SU-DHL-6 (cell line): Measurements from ENCODE around the gene ARL15.

Experiments used
- H2AFZ ChIP-seq: fragments of 200-600 bp; sonication (generic); 2 replicates; pipeline ENCODE4 v1.6.1; 2014; ENCODE audit warnings: low read depth, mild to moderate bottlenecking, moderate library complexity, mixed read lengths, antibody characterized with exemption, low read length; ENCODE audit not compliant: severe bottlenecking
- H3F3A ChIP-seq: fragments of 200-600 bp; shearing (Covaris generic); 2 replicates; pipeline ENCODE4 v1.6.0; 2016; ENCODE audit warnings: antibody characterized with exemption, mild to moderate bottlenecking; ENCODE audit not compliant: insufficient read depth
- H3K27ac ChIP-seq: fragments of 200-600 bp; sonication (generic); 2 replicates; pipeline ENCODE4 v1.5.1; 2016; ENCODE audit warnings: low read depth, mild to moderate bottlenecking, low read length, moderate library complexity, mixed read lengths
- H3K27me3 ChIP-seq: fragments of 200-600 bp; sonication (generic), shearing (Covaris generic); 2 replicates; pipeline ENCODE4 v1.6.0; 2014; ENCODE audit warnings: mild to moderate bottlenecking, low read length
- H3K36me3 ChIP-seq: fragments of 200-600 bp; sonication (generic); 2 replicates; pipeline ENCODE4 v1.6.1; 2014; ENCODE audit warnings: mild to moderate bottlenecking, low read length, mixed read lengths
- H3K4me2 ChIP-seq: fragments of 300-600, 200-600 bp; shearing (Covaris generic), sonication (generic); 2 replicates; pipeline ENCODE4 v1.6.0; 2014; ENCODE audit warnings: low read length, low read depth, mild to moderate bottlenecking; ENCODE audit not compliant: poor library complexity, severe bottlenecking
- H3K4me3 ChIP-seq: fragments of 200-600 bp; sonication (generic); 2 replicates; pipeline ENCODE4 v1.5.1; 2014; ENCODE audit warnings: antibody characterized with exemption, low read length, mild to moderate bottlenecking, mixed read lengths; ENCODE audit not compliant: insufficient read depth, poor library complexity, severe bottlenecking
- H3K79me2 ChIP-seq: fragments of 200-600 bp; sonication (generic); 2 replicates; pipeline ENCODE4 v1.6.1; 2014; ENCODE audit warnings: mild to moderate bottlenecking, low read length, moderate library complexity; ENCODE audit not compliant: insufficient read depth
- H3K9ac ChIP-seq: fragments of 200-600 bp; sonication (generic); 2 replicates; pipeline ENCODE4 v1.7.0; 2014; ENCODE audit warnings: mild to moderate bottlenecking, low read length
- H3K9me2 ChIP-seq: fragments of 200-600 bp; sonication (generic); replicated peaks from 2 replicates; pipeline ENCODE4 v1.6.1; 2014; ENCODE audit warnings: low read length; ENCODE audit not compliant: insufficient read depth
- H3K9me3 ChIP-seq: fragments of 200-600 bp; sonication (generic); 2 replicates; pipeline ENCODE4 v1.6.1; 2014; ENCODE audit warnings: low read length, mixed read lengths; ENCODE audit not compliant: insufficient read depth
- H4K20me1 ChIP-seq: fragments of 200-600 bp; sonication (generic); 2 replicates; pipeline ENCODE4 v1.6.1; 2014; ENCODE audit warnings: low read depth, mild to moderate bottlenecking, antibody characterized with exemption, low read length, moderate library complexity, mixed read lengths
- EZH2phosphoT487 ChIP-seq: fragments of 200-600 bp; sonication (generic), shearing (Covaris generic); conservative IDR thresholded peaks from 2 replicates; pipeline ENCODE4 v1.6.1; 2018; ENCODE audit warnings: mild to moderate bottlenecking, antibody characterized with exemption, low read length, moderate library complexity, mixed read lengths
- TF ChIP-seq, protein P1 (sequence below): fragments of 200-600 bp; sonication (generic); IDR thresholded peaks from one replicate; pipeline ENCODE4 v1.5.1; 2017; ENCODE audit warnings: antibody characterized with exemption, mild to moderate bottlenecking, low read length, moderate library complexity; ENCODE audit not compliant: insufficient read depth, poor library complexity, severe bottlenecking

ARL15 gene

DNA sequence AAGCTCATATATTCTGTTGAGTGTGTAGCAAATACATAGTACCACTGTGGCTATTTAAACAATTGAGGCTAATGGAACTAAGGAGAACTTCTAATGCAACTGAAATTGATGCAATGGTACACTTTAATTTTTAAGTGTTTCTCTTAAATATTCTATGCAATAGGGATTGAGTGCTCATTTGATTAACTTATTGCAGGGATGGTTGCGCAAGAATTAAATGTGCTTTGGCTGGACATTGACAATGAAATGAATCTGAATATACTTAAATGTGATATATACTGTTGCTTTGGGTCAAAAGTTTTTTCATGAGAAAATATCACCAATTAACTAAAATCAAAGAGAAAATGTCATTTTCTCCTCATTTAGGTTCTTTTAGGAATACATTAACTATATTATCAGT lies 227.1 kb downstream of the ARL15 start:
- no peak for TF ChIP-seq EZH2phosphoT487
- TF ChIP-seq, protein P1, sequence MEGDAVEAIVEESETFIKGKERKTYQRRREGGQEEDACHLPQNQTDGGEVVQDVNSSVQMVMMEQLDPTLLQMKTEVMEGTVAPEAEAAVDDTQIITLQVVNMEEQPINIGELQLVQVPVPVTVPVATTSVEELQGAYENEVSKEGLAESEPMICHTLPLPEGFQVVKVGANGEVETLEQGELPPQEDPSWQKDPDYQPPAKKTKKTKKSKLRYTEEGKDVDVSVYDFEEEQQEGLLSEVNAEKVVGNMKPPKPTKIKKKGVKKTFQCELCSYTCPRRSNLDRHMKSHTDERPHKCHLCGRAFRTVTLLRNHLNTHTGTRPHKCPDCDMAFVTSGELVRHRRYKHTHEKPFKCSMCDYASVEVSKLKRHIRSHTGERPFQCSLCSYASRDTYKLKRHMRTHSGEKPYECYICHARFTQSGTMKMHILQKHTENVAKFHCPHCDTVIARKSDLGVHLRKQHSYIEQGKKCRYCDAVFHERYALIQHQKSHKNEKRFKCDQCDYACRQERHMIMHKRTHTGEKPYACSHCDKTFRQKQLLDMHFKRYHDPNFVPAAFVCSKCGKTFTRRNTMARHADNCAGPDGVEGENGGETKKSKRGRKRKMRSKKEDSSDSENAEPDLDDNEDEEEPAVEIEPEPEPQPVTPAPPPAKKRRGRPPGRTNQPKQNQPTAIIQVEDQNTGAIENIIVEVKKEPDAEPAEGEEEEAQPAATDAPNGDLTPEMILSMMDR: no peak
- Histone ChIP-seq H3K4me2 (no peak overlapping the region), H3K27ac (no peak overlapping the region), H3K9me3 (no peaks in the 10 kb centered on the region), H3K27me3 (no peaks in the 10 kb centered on the region), H3K4me3 (no peak overlapping the region), H3K9me2 (no peaks in the 10 kb centered on the region), H3K9ac (no peak overlapping the region), H3K79me2 (no peaks in the 10 kb centered on the region), H3K36me3 (no peaks in the 10 kb centered on the region), H3F3A (no peaks in the 10 kb centered on the region), H4K20me1 (no peaks in the 10 kb centered on the region), H2AFZ (no peak overlapping the region)

DNA sequence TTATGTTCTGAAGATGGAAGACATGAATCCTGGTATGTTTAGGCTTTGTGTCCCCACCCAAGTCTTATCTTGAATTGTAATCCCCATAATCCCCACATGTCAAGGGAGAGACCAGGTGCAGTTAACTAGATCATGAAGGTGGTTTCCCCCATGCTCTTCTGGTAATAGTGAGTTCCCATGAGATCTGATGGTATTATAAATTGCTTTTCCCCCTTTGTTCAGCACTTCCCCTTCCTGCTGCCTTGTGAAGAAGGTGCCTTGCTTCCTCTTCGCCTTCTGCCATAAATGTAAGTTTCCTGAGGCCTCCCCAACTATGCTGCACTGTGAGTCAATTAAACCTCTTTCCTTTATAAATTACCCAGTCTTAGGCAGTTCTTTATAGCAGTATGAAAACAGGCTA lies 229.0 kb downstream of the ARL15 start:
- TF ChIP-seq, protein P1: no peak
- TF ChIP-seq EZH2phosphoT487: no peak
- Histone ChIP-seq H3K9me3 (no peaks in the 10 kb centered on the region), H3K9me2 (no peaks in the 10 kb centered on the region), H4K20me1 (no peaks in the 10 kb centered on the region), H3K4me3 (no peak overlapping the region), H2AFZ (no peak overlapping the region), H3K79me2 (no peaks in the 10 kb centered on the region), H3F3A (no peaks in the 10 kb centered on the region), H3K9ac (no peak overlapping the region), H3K4me2 (no peak overlapping the region), H3K27me3 (no peaks in the 10 kb centered on the region), H3K36me3 (no peaks in the 10 kb centered on the region), H3K27ac (no peak overlapping the region)

DNA sequence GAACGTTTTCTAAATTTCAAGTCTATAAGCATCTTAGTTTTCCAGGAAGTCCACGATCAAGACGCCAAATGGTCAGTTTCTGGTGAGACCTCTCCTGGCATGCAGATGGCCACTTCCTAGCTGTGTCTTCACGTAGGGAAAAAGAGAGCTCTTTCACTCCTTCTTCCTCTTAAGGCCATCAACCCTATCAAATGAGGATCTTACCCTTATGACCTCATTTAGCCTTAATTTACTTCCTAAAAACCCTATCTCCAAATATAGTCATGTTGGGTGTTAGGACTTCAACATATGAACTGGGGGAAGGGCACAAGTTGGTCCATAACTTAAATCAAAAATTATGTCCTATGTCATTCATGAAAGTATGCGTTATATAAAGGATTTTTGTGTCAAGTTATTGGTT lies 229.5 kb downstream of the ARL15 start:
- Histone ChIP-seq H3K9me3 (no peaks in the 10 kb centered on the region), H3K27ac (no peak overlapping the region), H3K4me2 (no peak overlapping the region), H3K4me3 (no peak overlapping the region), H3F3A (no peaks in the 10 kb centered on the region), H3K36me3 (no peaks in the 10 kb centered on the region), H3K9me2 (no peaks in the 10 kb centered on the region), H3K27me3 (no peaks in the 10 kb centered on the region), H3K79me2 (no peaks in the 10 kb centered on the region), H3K9ac (no peak overlapping the region), H4K20me1 (no peaks in the 10 kb centered on the region), H2AFZ (no peak overlapping the region)
- TF ChIP-seq, protein P1: no peak
- TF ChIP-seq EZH2phosphoT487: no peak

DNA sequence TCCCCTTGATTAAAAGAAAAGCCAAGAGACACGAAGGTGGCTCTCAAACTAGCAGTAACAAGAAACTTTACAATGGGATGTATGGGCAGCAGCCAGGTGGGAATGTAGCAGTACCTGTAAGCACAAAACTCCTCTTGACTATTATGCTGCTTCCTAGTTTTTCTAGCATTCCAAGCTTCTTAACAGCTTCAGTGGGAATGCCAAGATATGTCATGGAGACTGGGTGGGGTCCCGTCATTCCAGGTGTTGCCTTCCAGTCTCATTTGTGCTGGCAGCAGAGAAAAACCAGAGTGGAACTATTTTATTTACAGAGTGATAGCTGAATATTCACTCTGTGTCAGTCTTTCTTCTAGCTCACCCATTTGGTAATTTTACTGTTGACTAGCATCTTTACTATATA lies 236.6 kb downstream of the ARL15 start:
- H3K9ac ChIP-seq: no peak overlapping the region
- no peaks in the 10 kb centered on the region for H3K36me3 ChIP-seq
- no peaks in the 10 kb centered on the region for H3K79me2 ChIP-seq
- H4K20me1 ChIP-seq: no peaks in the 10 kb centered on the region
- TF ChIP-seq EZH2phosphoT487: no peak
- H3K9me2 ChIP-seq: no peaks in the 10 kb centered on the region
- H3K27me3 ChIP-seq: no peaks in the 10 kb centered on the region
- H3K4me3 ChIP-seq: no peak overlapping the region
- H3F3A ChIP-seq: no peaks in the 10 kb centered on the region
- no peak overlapping the region for H3K4me2 ChIP-seq
- H3K9me3 ChIP-seq: no peaks in the 10 kb centered on the region
- no peak overlapping the region for H3K27ac ChIP-seq
- H2AFZ ChIP-seq: no peak overlapping the region
